HG03575 (cell line): ENCODE data around the gene USH1C.

Experiments used
- ATAC-seq: cut with Tn5 transposase; IDR thresholded peaks from one replicate; pipeline ENCODE4 v1.9.1; 2021; ENCODE audit not compliant: unreplicated experiment, insufficient number of reproducible peaks, low FRiP score; ENCODE audit errors: extremely low read depth

Gene USH1C

DNA sequence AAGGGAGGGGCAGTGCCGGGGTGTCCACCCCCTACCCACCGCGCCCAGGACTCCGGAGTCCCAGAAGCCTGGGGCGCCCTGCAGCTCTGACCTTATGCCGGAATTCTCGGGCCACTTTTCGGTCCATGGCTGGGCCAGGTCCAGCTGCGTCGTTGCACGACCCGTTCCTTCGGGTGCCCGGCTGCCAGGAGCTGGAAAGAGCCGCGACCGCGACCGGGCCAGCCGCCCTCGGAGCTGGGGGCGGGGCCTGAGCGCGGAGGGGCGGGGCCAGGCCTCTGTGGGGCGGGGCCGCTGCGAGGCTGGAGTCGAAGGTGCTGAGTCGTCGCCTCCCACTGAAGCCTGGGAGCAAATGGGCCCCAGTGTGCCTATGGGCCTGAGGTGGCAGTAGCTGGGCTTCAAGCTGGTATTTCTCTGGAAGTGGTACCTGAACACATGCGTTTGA lies at the start of gene USH1C:
USH1C (minus strand) TSS at position 236 of the 442 bp plus-strand sequence; CDS start at position 127, 109 bp downstream.
- ATAC-seq = no peak

DNA sequence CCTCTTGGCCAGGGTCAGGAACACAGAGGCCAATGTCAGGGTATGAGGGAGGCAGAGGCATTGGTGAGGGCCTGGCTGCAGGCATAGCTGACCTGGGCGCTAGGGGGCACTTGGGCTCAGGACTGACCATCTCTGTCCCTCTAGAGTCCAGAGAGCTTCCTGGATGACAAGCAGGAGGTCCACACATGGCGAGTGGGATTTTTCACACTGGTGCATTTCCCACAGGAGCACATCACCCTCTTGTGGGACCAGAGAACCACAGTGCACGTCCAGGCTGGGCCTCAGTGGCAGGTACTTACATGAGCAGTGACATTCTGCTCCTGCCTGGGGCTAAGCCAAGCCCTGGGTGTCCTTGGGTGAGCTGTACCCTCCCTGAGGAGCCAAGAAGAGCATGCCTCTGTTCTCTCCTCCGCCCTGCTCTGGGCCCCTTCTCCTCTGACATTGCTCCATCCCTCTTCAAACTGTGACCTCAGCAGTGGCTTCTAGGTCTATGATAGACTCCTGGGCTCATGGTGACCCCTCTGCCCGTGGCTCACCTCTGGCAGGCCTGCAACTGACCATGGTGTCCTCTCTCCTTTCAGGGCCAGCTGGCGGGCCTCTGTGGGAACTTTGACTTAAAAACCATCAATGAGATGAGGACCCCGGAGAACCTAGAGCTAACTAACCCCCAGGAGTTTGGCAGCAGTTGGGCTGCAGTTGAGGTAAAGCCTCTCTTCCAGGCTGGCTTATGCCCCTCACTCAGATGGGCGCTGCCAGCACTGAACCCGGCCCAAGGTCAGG lies 49.4 kb upstream of the USH1C start:
- no peak for ATAC-seq

DNA sequence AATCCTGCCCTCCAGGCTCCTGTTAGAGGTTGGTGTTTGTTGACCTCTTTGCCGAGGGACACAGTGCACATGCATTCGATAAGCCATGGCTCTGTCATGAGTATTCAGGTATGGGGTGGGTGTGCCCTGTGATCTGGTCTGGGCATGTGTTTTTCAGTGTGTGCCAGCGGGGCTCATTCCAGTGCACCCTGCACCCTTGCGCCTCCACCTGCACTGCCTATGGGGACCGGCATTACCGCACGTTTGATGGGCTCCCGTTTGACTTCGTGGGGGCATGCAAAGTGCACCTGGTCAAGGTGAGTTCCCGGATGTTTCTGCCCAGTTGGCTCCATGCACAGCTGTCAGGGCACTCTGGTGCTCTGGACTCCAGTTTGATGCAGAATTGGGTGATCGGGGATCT lies 47.1 kb upstream of the USH1C start:
- ATAC-seq = no peak

DNA sequence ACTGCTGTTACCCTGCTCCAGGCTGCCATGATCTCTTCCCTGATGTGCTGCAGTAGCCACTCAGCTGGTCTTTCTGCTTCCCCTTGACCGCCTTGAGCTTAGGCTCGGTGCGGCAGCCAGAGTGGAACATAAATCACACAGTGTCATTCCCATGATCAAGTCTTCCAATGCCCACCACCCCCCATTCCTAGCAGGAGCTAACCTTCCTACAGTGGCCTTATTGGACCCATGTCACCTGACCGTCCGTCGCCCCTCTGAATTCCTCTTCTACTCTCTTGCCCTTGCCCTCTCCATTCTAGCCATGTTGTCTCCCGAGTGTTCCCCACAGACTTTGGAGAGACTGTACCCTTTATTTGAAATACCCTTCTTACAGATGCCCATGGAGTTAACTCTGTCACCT lies 46.2 kb upstream of the USH1C start:
- ATAC-seq = no peak

DNA sequence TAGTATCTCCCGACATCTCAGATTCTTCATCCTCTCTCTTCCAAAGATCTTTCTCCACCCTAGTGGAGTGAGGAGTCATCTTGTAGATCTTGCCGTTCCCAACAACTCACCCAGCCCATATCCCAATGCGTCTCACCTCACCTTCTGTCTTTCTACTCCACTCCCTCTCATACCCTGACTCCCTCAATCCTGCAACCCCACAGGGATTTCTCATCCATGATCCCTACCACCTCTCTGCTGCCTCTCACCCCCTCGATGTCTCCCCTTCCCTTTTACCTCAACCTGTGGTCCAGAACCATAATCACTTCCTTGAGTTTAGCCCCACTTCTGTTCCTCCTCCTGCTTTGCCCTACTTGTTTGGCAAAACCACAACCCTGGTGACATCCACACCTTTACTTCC lies 44.5 kb upstream of the USH1C start:
- ATAC-seq = no peak

DNA sequence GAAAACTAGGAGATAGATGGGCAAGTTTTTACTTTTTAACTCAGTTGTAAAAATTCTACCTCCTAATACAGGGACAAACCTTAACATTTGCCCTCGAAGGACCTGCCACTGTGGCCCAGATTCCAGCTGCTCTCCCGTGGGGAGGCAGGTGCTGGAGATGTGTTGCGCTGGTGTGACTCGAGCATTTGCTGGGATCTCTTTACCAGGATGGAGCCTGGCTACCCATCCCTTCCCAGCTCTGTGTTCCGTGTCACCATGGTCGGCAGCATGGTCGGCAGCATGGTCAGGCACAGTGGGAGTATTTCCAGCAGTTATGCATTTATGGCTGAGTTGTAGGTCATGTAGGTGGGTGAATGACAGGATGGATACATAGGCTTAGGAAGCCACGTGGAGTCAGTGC lies 44.0 kb upstream of the USH1C start:
- no peak for ATAC-seq

DNA sequence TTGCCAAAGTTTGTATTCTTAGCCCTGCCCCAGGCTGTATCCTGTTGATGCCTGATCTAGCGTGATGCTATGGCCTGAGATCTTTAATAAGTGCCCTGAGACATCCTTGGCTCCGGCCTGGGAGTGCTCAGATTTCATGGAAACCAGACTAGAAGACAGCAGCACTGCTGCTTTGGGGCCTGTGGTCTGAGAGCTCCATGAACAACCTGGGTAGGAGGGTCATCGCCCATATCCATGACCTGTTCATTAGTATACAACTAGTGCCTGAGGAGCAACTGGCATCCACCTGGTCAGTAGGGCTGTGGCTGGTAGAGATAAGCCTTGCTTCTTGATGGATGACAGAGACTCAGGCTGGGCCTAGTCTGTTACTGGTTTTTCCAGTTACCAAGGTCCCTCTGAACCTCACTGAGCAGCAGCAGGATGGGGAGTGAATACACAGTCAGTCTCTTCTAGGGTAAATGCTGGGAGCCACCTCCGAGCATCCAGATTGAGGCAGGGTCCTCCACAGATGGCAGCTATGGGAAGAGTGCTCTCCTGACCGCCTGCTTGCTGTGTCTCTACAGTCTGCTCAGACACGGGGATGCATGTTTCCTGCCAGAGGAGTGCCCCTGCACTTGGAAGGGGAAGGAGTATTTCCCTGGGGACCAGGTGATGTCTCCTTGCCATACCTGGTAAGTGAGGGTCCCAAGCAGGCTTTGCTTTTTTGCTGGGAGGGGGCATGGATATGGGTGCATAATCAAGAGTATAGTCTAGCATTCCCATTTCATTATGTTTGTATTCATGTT lies 41.9 kb upstream of the USH1C start:
- no peak for ATAC-seq

DNA sequence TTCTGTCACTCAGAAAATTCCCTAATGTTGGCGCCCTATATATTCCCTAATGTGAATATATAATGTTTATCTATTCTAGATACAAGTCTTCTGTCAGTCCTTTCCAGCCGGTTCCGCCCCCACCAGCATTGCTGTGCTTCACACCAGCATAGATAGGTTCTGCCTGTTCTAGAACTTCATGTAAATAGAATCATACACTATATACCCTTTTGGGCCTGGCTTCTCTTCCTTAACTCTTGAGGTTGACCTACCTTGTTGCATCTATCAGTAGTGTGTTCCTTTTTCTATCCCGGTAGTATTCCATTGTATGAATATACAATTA lies 37.5 kb upstream of the USH1C start:
- no peak for ATAC-seq

DNA sequence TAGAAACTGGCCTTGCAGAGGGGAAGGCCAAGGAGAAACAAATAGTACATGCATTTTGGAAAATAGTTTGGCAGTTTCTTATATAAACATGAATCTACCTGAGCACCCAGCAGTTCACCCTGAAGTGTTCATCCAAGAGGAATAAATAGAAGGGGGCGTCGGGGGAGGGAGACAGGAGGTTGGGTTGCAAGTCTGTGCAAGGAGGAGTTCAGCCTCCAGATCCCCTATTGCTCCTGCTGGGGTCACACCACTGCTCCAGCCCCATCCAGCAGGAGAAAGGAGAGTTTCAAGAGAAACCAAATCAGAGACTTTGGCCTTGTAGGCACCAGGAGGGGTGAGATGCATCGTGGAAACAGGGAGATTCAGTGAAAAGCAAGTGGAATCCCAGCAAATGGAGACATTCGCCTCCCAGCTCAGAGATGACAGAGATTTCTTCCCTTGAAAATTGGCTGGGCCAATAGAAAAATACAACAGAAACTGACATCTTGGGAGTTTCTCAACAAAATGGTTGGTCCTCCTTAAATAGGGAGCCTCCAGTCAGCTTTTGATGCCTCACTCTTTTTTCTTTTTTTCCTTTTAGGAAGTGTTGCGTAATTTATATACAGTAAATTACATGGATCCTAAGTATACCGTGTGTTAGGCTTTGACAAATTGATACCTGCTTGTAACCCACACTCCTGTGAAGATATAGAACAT lies 37.0 kb upstream of the USH1C start:
- no peak for ATAC-seq

DNA sequence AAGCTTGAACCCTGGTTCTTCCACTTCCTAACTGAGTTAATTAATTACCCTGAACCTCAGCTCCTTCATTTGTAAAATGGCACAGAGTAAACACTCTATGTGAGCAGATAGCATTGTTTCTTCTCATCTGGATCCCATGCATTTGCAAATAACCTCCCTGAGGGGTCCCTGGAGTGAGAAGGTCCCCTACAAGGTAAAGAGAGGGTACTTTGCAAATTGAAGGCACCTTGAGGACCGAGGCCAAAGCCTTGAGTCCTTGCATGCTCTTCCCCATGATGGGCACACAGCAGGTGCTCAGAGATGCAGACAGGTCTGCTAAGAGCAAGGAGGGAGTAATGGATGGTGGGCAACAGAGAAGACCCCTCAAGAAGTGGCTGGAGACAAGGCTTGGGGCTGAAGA lies 36.1 kb upstream of the USH1C start:
- no peak for ATAC-seq

DNA sequence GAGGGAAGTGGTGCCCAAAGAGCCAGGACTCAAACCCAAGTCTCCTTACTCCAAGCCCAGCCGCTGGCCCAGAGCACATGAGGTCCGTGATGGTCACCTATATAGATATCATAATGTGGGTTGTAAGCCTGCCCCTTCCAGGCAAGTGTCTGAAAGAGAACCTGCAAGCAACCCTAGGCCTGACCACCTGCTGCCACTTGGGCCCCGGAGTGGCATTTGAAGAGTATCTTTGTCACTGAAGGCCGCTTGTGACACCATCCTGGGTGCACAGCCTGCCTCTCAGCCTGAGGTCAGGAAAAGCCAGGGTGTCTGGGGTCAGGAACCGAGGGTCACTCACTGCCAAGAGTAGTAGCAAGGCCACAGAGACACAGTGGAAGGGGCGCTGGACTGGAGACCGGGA lies 35.2 kb upstream of the USH1C start:
- no peak for ATAC-seq

DNA sequence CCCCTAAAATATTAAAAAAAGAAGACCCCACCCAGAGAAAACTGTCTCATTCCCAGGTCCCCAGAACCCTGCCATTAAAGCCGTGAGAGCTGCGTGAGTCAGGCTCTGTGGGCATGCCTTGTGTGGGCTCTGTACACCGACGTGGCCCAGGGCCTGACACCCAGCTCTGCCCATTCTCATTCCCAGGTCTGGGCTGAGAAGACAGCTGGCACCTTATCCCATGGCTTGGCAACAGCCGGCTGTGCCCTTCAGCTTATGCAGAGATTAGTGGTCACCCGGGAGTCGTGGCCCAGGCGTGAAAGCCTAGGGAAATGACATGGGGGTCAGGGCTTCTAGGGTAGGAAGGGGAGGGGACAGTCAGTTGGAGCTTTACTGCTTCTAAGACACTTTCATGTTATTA lies 34.7 kb upstream of the USH1C start:
- no peak for ATAC-seq

DNA sequence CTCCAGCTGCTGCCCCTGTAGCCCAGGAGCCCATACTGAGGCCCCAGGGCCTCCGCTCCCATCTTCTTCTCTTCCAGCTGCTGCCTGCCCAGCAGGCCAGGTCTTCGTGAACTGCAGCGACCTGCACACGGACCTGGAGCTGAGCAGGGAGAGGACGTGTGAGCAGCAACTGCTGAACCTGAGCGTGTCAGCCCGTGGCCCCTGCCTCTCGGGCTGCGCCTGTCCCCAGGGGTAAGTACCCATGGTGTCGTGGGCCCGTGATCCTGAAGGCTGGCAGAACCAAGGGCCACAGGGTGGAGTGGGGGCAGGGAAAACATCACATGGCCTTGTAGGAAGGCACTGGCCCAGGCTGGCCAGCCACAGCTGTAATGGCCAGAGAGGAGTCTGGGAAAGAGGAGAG lies 34.1 kb upstream of the USH1C start:
- ATAC-seq = no peak

DNA sequence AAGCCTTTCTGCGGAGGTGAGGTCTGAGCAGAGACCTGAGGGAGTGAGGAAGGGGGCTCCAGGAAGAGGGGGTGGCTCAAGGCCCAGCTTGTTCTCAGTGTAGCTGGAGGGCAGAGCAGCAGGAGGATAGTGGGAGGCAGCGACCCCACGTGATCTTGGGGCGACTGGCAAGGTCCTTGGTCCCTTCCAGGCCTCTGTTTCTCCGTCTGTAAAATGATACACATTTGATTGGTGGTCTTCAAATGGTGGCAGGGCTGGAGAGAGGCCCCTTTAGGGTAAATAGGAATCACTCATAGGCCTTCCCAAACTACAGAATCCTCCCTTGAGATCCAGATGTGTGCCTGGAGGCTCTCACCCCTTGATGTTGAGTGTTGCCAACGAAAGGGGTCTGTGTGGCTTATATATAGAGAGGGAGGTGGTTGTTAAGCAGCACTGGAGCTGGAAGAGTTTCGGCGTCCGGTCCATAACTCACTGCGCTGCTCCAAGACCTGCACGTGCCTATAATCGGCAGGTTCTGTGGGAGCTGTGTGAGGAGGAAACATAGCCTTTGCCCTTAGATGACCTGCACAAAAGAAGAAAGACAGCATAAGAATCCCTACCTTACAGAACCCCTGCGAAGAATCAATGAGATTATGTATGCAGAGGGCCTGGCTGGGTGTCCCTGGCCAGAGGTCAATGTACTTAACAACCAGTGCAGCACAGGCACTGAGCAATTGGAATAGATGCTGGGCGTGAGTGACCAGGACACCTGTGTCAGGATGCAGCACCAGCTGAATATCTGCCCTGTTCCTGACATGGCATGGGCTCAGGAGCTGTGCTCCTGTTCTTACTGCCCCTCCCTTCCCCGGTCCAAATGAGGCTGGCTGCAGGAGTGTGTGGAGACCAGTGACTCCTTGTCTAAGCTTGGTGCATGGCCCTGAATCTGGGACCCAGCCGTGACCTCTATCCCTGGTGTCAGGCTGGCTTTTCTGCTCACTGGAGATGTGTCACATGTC lies 31.5 kb upstream of the USH1C start:
- no peak for ATAC-seq

DNA sequence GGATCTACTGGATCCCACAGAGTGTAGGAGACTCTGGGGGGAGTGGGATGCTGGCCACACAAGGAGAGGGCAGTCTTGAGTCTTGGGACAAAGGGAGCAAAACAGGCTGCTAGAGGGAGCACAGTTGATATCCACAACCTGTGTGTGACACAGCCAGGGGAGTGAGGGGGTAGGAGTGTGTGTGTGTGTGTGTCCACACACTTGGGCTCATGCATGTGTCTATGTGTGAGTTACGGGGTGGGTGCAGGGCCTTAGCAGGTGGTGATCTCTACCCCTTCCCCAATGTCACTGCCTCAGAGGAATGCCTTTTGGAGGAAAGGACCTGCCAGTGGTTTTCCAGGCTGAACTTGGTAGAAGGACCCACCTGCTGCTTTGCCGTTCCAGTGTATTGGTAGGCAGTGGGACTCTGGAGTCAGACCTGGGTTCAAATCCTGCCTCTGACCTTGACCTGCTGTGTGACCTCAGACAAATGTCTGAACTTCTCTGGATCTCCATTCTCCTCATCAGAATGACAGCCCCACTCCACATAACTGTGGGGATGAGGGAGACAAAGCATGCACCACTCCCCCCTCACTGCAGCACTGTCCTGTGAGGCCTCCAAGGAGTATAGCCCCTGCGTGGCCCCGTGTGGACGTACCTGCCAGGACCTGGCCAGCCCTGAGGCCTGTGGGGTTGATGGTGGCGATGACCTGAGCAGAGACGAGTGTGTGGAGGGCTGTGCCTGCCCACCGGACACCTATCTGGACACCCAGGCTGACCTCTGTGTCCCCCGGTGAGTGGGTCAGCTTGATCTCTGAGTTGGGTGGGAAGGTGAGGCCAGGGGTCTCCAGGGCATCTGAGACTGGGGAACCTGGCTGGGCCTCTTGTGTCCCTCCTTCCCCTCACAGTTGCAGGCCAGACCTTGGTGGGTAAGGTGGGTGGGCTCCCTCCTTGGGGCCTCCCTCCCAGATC lies 30.2 kb upstream of the USH1C start:
- no peak for ATAC-seq

DNA sequence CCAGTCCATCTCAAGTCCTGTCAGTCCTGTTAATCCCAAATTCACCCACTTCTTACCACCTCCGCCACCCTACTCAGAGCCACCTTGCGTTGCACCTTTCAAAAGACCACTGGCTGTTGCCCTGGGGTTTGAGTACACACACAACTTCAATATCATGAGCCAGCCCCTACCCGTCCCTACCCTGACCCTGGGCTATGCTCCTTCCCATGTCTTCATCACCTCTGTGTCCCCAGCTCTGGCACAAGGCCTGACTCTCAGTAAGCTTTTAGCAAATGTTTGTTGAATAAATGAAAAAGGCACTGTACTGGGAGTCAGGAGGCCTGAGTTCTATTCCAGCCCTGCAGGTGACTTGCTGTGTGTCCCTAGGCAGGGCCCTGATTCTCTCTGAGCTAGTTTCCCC lies 29.3 kb upstream of the USH1C start:
- ATAC-seq = no peak

DNA sequence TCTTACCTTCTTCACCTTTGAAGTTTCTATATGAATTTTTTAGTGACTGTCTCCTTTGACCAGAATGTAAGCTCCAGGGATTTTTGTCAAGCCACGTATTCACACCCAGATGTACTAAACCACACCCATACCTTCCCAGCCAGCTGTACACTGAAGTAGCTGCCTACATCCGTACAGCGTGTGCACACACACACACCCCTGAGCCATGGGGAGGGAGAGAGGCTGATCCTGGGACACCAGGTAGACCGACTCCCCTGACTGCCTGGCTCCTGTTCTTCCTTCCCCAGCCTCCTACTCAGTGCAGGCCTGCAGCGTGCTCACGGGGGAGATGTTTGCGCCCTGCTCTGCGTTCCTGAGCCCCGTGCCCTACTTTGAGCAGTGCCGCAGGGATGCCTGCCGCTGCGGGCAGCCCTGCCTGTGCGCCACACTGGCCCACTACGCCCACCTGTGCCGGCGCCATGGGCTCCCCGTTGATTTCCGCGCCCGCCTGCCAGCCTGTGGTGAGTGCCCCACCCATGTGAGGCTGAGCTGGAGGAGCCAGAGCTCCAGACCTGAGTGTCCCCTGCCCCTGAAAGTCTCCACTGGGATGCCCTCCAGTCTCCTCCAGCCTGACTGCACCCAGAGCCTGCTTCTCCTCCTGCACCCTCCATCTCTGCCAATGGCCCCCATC lies 28.7 kb upstream of the USH1C start:
- no peak for ATAC-seq

DNA sequence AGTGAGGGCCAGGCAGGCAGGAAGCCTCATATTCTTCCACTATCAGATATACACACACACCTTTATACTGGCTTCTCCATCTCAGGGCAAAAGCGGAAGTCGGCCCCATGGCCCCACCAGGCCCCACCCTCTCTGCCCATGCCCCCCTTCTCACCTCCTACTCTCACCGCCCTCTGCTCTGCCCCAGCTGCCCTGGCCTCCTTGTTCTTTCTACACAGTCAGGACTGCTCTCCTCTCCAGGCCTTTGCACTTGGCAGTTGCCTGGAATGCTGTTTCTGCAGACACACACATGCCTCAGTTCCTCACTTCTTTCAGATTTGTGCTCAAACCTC lies 28.1 kb upstream of the USH1C start:
- no peak for ATAC-seq
